Activated T-helper 1 cell treated with Interleukin-2 at 50 U/mL for 16 hours (primary cell): ENCODE results near the gene CABP2.

Source experiments
- DNase-seq: peaks from one replicate; pipeline ENCODE4 v3.0.0-alpha.2; 2020; ENCODE audit warnings: low read depth

The CABP2 gene

DNA sequence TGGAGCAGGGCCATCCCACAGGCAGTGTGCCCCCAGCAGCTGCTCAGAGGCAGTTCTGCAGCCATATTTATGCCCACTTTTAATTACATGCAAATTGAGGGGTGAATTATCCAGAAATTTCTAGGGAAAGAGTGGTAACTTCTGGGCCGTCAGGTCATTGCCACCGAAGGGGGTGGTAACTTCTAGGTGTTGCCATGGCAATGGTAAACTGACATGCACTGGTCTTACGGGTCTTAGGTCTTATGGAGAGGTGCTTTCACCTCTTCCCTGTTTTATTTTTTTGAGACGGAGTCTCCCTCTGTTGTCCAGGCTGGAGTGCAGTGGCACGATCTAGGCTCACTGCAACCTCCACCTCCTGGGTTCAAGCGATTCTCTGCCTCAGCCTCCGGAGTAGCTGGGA lies 50.4 kb downstream of the CABP2 start:
- DNase-seq = no peak

DNA sequence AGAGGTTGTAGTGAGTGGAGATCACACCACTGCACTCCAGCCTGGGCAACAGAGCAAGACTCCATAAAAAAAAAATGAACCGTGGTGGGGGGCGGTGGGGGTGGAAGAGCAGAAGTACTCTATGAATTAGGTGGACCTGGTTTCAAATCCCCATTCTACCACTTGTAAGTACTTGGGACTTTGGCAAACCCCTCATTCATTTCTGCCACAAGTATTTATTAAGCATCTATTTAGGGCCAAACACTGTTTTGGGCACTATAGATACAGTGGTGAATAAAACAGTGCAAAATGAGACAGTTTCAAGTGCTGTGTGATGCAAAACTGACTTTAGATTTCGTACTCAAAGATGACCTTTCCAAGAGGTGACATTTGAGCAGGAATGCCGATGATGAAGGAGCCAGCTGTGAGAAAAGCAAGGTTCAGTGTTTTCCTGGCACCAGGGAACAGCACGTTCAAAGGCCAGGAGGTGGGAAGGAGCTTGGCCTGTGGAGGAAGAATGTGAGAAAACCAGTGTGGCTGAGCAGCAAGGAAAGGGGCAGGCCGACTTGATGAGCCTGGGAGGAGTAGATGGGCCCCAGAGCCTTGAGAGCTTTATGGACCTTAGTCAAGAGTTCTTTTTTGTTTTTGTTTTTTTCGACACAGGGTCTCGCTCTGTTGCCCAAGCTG lies 52.8 kb downstream of the CABP2 start:
- DNase-seq = no peak

DNA sequence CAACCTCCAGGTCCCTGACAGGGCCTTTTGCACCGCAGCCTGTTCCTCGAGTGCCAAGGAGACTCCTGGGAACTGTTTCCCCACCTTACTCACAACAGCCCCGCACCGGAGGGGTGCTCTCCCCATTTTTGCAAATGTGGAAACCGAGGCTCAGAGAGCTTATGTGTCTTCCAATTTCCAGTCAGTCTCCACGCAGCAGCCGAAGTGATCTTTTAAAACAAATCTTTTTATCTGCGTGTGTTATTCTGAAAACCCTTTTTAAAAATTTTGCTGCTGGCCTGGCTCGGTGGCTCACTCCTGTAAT lies 53.8 kb downstream of the CABP2 start:
- DNase-seq = no peak
